ENCODE data around the gene MEDAG. TPM values are rescaled to one million over a fixed set of nuclear protein-coding genes. Genes with fewer than 3 reads are reported as not detected.

MEDAG gene
- polyA plus RNA-seq, 3 donors = not detected

DNA sequence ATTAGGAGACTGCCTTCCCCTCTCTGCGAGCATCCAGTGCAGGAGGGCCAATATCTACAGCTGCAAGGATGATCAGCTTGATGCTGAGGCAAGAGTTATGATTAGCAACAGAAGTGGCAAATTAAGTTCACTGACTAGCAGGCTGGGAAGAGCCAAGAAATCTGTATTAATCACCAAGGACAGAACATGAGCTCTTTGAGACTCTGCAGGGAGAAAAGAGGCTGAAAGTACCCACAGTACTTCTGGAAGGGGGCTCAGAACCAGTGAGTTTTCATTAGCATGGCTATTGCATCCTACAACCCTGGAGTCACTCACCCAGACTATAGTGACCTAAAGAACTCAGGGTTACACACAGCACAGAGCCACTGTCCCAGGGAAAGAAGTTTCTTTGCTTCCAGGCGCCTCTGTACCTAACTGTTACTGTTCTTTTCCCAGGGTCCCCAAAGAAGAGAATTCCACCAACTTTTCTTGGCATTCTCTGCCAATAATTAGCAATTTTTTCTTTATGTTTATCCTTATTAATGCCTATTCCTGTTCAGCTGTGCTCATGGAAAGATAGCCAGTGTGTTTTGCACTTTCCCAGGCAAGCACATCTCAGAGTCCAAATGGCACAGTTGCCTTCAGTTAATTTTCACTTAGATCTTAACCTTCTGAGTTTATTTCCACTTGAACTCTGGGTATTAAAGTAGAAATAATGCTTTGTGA, 25.8 kb upstream of the MEDAG start:
- no peaks in the 10 kb centered on the region for H3K4me1 ChIP-seq (ENCODE audit: control insufficient read depth in 1 of 2, insufficient read depth in 2 of 2, low read length in 2 of 2)

GRCh38 chr13:30880856-30881155, 25.3 kb upstream of the MEDAG start:
- H3K9me3 Mint-ChIP-seq = peaks cover 0 to 16% (median 10%) of the 10 kb centered on the region in 7 donors
- Histone ChIP-seq H3K4me1 (ENCODE audit: control insufficient read depth in 1 of 2, insufficient read depth in 2 of 2, low read length in 2 of 2) (no peaks in the 10 kb centered on the region), H2AFZ (ENCODE audit: insufficient read depth, low read depth, low read length, poor library complexity, severe bottlenecking) (no peak overlapping the region), H4K20me1 (ENCODE audit: insufficient read depth, low read length) (no peaks in the 10 kb centered on the region), H3K9me3 (replicated peaks in 1 of 2; ENCODE audit: control insufficient read depth in 1 of 2, insufficient read depth in 1 of 2, low read length in 2 of 2) (peaks cover 4 to 8% of the 10 kb centered on the region in 2 donors), H3K27me3 (ENCODE audit: control insufficient read depth in 2 of 2, insufficient read depth in 2 of 2, low read length in 2 of 2) (peaks cover 4% of the 10 kb centered on the region in 2 donors), H3K27ac (ENCODE audit: low read depth in 1 of 2, low read length in 2 of 2) (no peak overlapping the region), H3K4me2 (replicated peaks; ENCODE audit: extremely low read depth, low read length, poor library complexity, severe bottlenecking) (no peak overlapping the region), H3K36me3 (replicated peaks in 1 of 2; ENCODE audit: control insufficient read depth in 1 of 2, insufficient read depth in 2 of 2, low read length in 2 of 2) (no peaks in the 10 kb centered on the region), H3K4me3 (replicated peaks in 1 of 3; ENCODE audit: low read depth in 2 of 3, low read length in 3 of 3) (no peak overlapping the region), H3K79me2 (ENCODE audit: insufficient read depth, low read length) (no peaks in the 10 kb centered on the region), H3K9ac (ENCODE audit: insufficient read depth, low read length, poor library complexity, severe bottlenecking) (no peak overlapping the region)
- no peaks in the 10 kb centered on the region for H3K4me1 Mint-ChIP-seq
- intact Hi-C loops (cut with micrococcal nuclease) = no loop called here
- H3K27me3 Mint-ChIP-seq (ENCODE audit: low read depth in 3 of 3) = peaks cover 5 to 20% (median 13%) of the 10 kb centered on the region in 3 donors
- no peaks in the 10 kb centered on the region for H3K36me3 Mint-ChIP-seq
- no peak overlapping the region for H3K4me3 Mint-ChIP-seq
- WGBS (ENCODE audit: insufficient coverage) = no CpG with 5 or more reads among the region's 4 CpGs
- no peak overlapping the region for H3K27ac Mint-ChIP-seq
- DNase-seq = no peak
- TF ChIP-seq, protein P1, sequence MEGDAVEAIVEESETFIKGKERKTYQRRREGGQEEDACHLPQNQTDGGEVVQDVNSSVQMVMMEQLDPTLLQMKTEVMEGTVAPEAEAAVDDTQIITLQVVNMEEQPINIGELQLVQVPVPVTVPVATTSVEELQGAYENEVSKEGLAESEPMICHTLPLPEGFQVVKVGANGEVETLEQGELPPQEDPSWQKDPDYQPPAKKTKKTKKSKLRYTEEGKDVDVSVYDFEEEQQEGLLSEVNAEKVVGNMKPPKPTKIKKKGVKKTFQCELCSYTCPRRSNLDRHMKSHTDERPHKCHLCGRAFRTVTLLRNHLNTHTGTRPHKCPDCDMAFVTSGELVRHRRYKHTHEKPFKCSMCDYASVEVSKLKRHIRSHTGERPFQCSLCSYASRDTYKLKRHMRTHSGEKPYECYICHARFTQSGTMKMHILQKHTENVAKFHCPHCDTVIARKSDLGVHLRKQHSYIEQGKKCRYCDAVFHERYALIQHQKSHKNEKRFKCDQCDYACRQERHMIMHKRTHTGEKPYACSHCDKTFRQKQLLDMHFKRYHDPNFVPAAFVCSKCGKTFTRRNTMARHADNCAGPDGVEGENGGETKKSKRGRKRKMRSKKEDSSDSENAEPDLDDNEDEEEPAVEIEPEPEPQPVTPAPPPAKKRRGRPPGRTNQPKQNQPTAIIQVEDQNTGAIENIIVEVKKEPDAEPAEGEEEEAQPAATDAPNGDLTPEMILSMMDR (IDR thresholded peaks at IDR 0.05) = no peak

More for the DNA sequence above, 25.8 kb upstream of the MEDAG start:
- Histone ChIP-seq H3K4me3 (replicated peaks in 1 of 3; ENCODE audit: low read depth in 2 of 3, low read length in 3 of 3) (no peak overlapping the region), H4K20me1 (ENCODE audit: insufficient read depth, low read length) (no peaks in the 10 kb centered on the region), H3K27ac (ENCODE audit: low read depth in 1 of 2, low read length in 2 of 2) (no peak overlapping the region), H3K27me3 (ENCODE audit: control insufficient read depth in 2 of 2, insufficient read depth in 2 of 2, low read length in 2 of 2) (peaks cover 4% of the 10 kb centered on the region in 2 donors), H3K9ac (ENCODE audit: insufficient read depth, low read length, poor library complexity, severe bottlenecking) (no peak overlapping the region), H3K79me2 (ENCODE audit: insufficient read depth, low read length) (no peaks in the 10 kb centered on the region), H2AFZ (ENCODE audit: insufficient read depth, low read depth, low read length, poor library complexity, severe bottlenecking) (no peak overlapping the region), H3K4me2 (replicated peaks; ENCODE audit: extremely low read depth, low read length, poor library complexity, severe bottlenecking) (no peak overlapping the region), H3K36me3 (replicated peaks in 1 of 2; ENCODE audit: control insufficient read depth in 1 of 2, insufficient read depth in 2 of 2, low read length in 2 of 2) (no peaks in the 10 kb centered on the region), H3K9me3 (replicated peaks in 1 of 2; ENCODE audit: control insufficient read depth in 1 of 2, insufficient read depth in 1 of 2, low read length in 2 of 2) (peaks cover 4 to 8% of the 10 kb centered on the region in 2 donors)
- no peaks in the 10 kb centered on the region for H3K36me3 Mint-ChIP-seq
- TF ChIP-seq, protein P1 (IDR thresholded peaks at IDR 0.05) = no peak
- DNase-seq = no peak
- intact Hi-C loops (cut with micrococcal nuclease) = no loop called here
- H3K27ac Mint-ChIP-seq = no peak overlapping the region
- peaks cover 5 to 17% (median 13%) of the 10 kb centered on the region in 3 donors for H3K27me3 Mint-ChIP-seq (ENCODE audit: low read depth in 3 of 3)
- peaks cover 0 to 16% (median 7%) of the 10 kb centered on the region in 7 donors for H3K9me3 Mint-ChIP-seq
- no peak overlapping the region for H3K4me3 Mint-ChIP-seq
- H3K4me1 Mint-ChIP-seq = no peaks in the 10 kb centered on the region
- 86% methylated on average over 1 of the region's 2 CpGs for WGBS (ENCODE audit: insufficient coverage)
